OCI-LY3 (cell line): ENCODE data around the gene MEIG1.

Source experiments
- CTCF ChIP-seq: fragments of 200-600, 300-600 bp; sonication (generic); IDR thresholded peaks from 2 replicates; pipeline ENCODE4 v1.5.1; 2014; ENCODE audit warnings: antibody characterized with exemption, low read length, low read depth
- EZH2phosphoT487 ChIP-seq: fragments of 200-600 bp; shearing (Covaris generic); IDR thresholded peaks from 2 replicates; pipeline ENCODE4 v1.6.1; 2018; ENCODE audit warnings: antibody characterized with exemption, mixed run types, low read depth

- no peak for TF ChIP-seq CTCF
- no peak for TF ChIP-seq EZH2phosphoT487
These were observed 9.9 kb upstream of the MEIG1 start for GRCh38 chr10:14949291-14949690.
